ENCODE data around the gene HOXB5.

HOXB5 gene

GRCh38 chr17:48589831-48590606, 3.6 kb downstream of the HOXB5 start, which contains the start of gene HOXB3:
Gene HOXB3 (minus strand): TSS chr17:48590241. CDS start chr17:48552474, 37,767 bp downstream.
- no peak for DNase-seq (ENCODE audit: low read depth in 2 of 2)

GRCh38 chr17:48589060-48589830, 4.3 kb downstream of the HOXB5 start:
- DNase-seq (ENCODE audit: low read depth in 2 of 2): no peak

- no peak for DNase-seq (ENCODE audit: low read depth in 2 of 2)
These were observed 5.1 kb downstream of the HOXB5 start for GRCh38 chr17:48588528-48588927.

GRCh38 chr17:48588074-48588415, 5.5 kb downstream of the HOXB5 start:
- no peak for DNase-seq (ENCODE audit: low read depth in 2 of 2)

- no peak for DNase-seq (ENCODE audit: low read depth in 2 of 2)
These were observed 6.1 kb downstream of the HOXB5 start for GRCh38 chr17:48587276-48588073.

GRCh38 chr17:48586355-48587258, 7.0 kb downstream of the HOXB5 start:
- DNase-seq (ENCODE audit: low read depth in 2 of 2): no peak

- DNase-seq (ENCODE audit: low read depth in 2 of 2): no peak
These were observed 9.3 kb downstream of the HOXB5 start for GRCh38 chr17:48584223-48584741.

- DNase-seq (ENCODE audit: low read depth in 2 of 2): no peak
These were observed 9.8 kb downstream of the HOXB5 start for GRCh38 chr17:48583708-48584222.

- no peak for DNase-seq (ENCODE audit: low read depth in 2 of 2)
These were observed 10.9 kb downstream of the HOXB5 start for GRCh38 chr17:48582750-48583069.

GRCh38 chr17:48579760-48580554, 13.6 kb downstream of the HOXB5 start:
- no peak for DNase-seq (ENCODE audit: low read depth in 2 of 2)

GRCh38 chr17:48579471-48579759, 14.2 kb downstream of the HOXB5 start:
- DNase-seq (ENCODE audit: low read depth in 2 of 2): no peak

- DNase-seq (ENCODE audit: low read depth in 2 of 2): no peak
These were observed 14.7 kb downstream of the HOXB5 start for GRCh38 chr17:48578616-48579470.

GRCh38 chr17:48577946-48578615, 15.5 kb downstream of the HOXB5 start, which contains the start of gene HOXB4:
Gene HOXB4 (minus strand): TSS chr17:48578350. CDS start chr17:48578319, 31 bp downstream.
- DNase-seq (ENCODE audit: low read depth in 2 of 2): peak; percentile 33 to 60

- no peak for DNase-seq (ENCODE audit: low read depth in 2 of 2)
These were observed 16.1 kb downstream of the HOXB5 start for GRCh38 chr17:48577330-48577945.

- no peak for DNase-seq (ENCODE audit: low read depth in 2 of 2)
These were observed 16.9 kb downstream of the HOXB5 start for GRCh38 chr17:48576479-48577309.

GRCh38 chr17:48575673-48576478, 17.7 kb downstream of the HOXB5 start:
- no peak for DNase-seq (ENCODE audit: low read depth in 2 of 2)
